Hepatocyte (in vitro differentiated cells): Measurements from ENCODE around the gene PTPRM. TPM values are rescaled to one million over a fixed set of nuclear protein-coding genes. Genes with fewer than 3 reads are reported as not detected.

ENCODE experiments used
- DNase-seq: peaks from one replicate; pipeline ENCODE4 v3.0.0-alpha.2; 2016; ENCODE audit warnings: low spot score
- H2AFZ ChIP-seq: fragments of 200-600 bp; sonication (generic); 2 replicates; pipeline ENCODE4 v1.6.0; 2016; ENCODE audit warnings: antibody characterized with exemption, mild to moderate bottlenecking
- H3K27ac ChIP-seq: fragments of 200-600 bp; sonication (generic); 2 replicates; pipeline ENCODE4 v1.5.1; 2016; ENCODE audit warnings: mild to moderate bottlenecking
- H3K27me3 ChIP-seq: fragments of 200-600 bp; sonication (generic); 2 replicates; pipeline ENCODE4 v1.6.1; 2016
- H3K36me3 ChIP-seq: fragments of 200-600 bp; sonication (generic); replicated peaks from 2 replicates; pipeline ENCODE4 v1.5.1; 2016; ENCODE audit warnings: low read depth; ENCODE audit not compliant: insufficient read depth
- H3K4me1 ChIP-seq: fragments of 200-600 bp; sonication (generic); 2 replicates; pipeline ENCODE4 v1.5.1; 2016; ENCODE audit warnings: mild to moderate bottlenecking, moderate library complexity; ENCODE audit not compliant: insufficient read depth
- H3K4me2 ChIP-seq: fragments of 200-600 bp; sonication (generic); 2 replicates; pipeline ENCODE4 v1.6.0; 2016
- H3K4me3 ChIP-seq: fragments of 200-600 bp; sonication (generic); 2 replicates; pipeline ENCODE4 v1.5.1; 2016; ENCODE audit warnings: mild to moderate bottlenecking
- H3K79me2 ChIP-seq: fragments of 200-600 bp; sonication (generic); 2 replicates; pipeline ENCODE4 v1.6.0; 2017; ENCODE audit warnings: mild to moderate bottlenecking
- H3K9me2 ChIP-seq: fragments of 200-600 bp; sonication (generic); replicated peaks from 2 replicates; pipeline ENCODE4 v1.6.0; 2017; ENCODE audit warnings: mild to moderate bottlenecking; ENCODE audit not compliant: insufficient read depth
- H3K9me3 ChIP-seq: fragments of 200-600 bp; sonication (generic); 2 replicates; pipeline ENCODE4 v1.5.1; 2016; ENCODE audit warnings: low read depth, mild to moderate bottlenecking
- H4K20me1 ChIP-seq: fragments of 200-600 bp; sonication (generic); 2 replicates; pipeline ENCODE4 v1.6.0; 2016; ENCODE audit warnings: mild to moderate bottlenecking; ENCODE audit not compliant: insufficient read depth, poor library complexity, severe bottlenecking
- CTCF ChIP-seq: fragments of 200-600 bp; sonication (generic); IDR thresholded peaks from 2 replicates; pipeline ENCODE4 v1.5.1; 2016; ENCODE audit warnings: antibody characterized with exemption, mild to moderate bottlenecking; ENCODE audit not compliant: poor library complexity
- EZH2 ChIP-seq: fragments of 200-600 bp; sonication (generic); IDR thresholded peaks from 2 replicates; pipeline ENCODE4 v1.6.1; 2016; ENCODE audit warnings: antibody characterized with exemption, mild to moderate bottlenecking, borderline replicate concordance
- EZH2phosphoT487 ChIP-seq: fragments of 200-600 bp; sonication (generic); IDR thresholded peaks from one replicate; pipeline ENCODE4 v1.6.1; 2018; ENCODE audit warnings: antibody characterized with exemption, mild to moderate bottlenecking, low read depth, moderate library complexity; ENCODE audit not compliant: unreplicated experiment, severe bottlenecking
- WGBS: methylation state at CpG from one replicate; pipeline ENCODE4 v1.1.6; 2016; ENCODE audit warnings: low lambda C conversion rate; ENCODE audit errors: missing lambda C conversion rate; 5-methylcytosine and 5-hydroxymethylcytosine counted together
- polyA plus RNA-seq: library from polyadenylated mRNA; unstranded; fragments of >200 nt; fragmentation: Nextera tagmentation; extraction: Ambion mirVana; gene quantifications from 2 replicates; pipeline ENCODE4 v1.2.1, GENCODE V29; 2016
- total RNA-seq: library from RNA; depleted of rRNA; stranded (reverse); fragments of >200 nt; gene quantifications from 2 replicates; pipeline ENCODE4 v1.2.3, GENCODE V29; 2014

The PTPRM gene
- total and polyA plus RNA-seq, 2 experiments from 2014 or later: 26.1 to 47.4 TPM

DNA sequence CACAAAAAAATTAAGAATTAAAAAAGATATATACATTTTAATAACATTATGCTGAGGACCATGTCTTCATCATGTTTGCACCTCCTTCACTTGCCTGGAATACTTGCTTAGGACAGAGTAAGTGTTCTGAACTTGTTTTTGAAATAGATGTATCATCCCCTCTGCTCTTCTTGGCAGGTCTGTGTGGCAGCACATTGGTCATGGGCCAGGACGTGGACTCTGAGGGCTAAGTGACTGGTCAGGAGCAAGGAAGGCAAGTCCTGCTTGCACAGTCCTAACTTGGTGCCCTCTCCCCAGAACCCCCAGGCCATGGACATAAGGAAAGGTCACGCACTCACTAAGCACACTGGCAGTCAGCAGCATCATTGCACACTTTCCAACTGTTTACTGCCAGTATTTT lies 95.8 kb downstream of the PTPRM start:
- no peaks in the 10 kb centered on the region for H3K27me3 ChIP-seq
- no peak for TF ChIP-seq CTCF
- no peak for TF ChIP-seq EZH2
- TF ChIP-seq EZH2phosphoT487: no peak
- peaks cover 10% of the 10 kb centered on the region for H3K79me2 ChIP-seq
- peaks cover 7% of the 10 kb centered on the region for H3K4me1 ChIP-seq
- no peak overlapping the region for H3K4me3 ChIP-seq
- H3K27ac ChIP-seq: no peak overlapping the region
- no peaks in the 10 kb centered on the region for H3K36me3 ChIP-seq
- H3K9me3 ChIP-seq: no peaks in the 10 kb centered on the region
- 96% methylated on average over 2 of the region's 2 CpGs for WGBS
- no peaks in the 10 kb centered on the region for H3K9me2 ChIP-seq
- H4K20me1 ChIP-seq: no peaks in the 10 kb centered on the region
- H2AFZ ChIP-seq: no peak overlapping the region
- no peak overlapping the region for H3K4me2 ChIP-seq
- DNase-seq: no peak

DNA sequence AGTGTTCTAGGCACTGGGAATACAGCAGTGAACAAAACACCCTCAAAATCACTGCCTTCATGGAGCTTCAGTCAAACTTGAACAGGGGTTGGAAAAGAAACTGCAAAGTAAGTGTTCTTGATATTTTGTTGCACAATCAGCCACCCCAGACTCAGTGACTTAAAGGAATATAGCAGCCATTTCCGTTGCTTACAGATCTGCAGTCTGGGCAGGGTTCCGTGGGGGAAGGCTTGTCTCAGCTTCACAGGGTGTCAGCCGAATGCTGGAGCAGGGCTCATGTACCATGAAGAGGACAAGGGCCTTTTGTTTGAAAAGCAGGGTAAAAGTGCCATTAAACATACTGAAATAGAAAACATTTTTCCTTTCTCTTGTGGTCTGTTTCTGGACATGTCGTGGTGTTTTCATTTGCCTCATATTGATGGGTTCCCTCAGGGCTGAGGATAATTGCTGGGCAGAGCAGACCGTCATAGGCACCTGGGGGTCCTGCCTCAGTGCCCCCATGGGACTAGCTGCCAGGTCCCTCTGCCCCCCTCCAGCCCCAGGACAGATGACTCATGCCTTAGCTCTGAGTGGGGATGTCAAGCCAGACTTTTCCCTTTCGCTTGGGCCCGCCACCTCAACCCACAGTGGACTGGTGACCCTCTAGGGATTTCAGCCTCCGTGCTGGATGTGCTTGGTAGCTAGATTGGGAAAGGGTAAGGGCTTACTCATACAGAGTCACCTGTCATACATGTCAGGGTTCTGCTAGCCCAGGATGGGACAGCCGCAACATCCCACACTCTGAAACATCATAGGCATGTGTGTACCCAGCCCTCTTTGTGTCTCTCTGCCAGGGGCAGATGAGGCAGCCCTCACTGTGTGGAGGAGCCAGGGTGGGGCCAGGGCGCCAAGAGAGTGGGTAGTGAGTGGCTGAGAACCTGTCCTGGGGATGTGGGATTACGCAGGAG lies 96.5 kb downstream of the PTPRM start:
- no peak for TF ChIP-seq CTCF
- no peak for TF ChIP-seq EZH2phosphoT487
- TF ChIP-seq EZH2: no peak
- Histone ChIP-seq H3K4me3 (no peak overlapping the region), H3K9me2 (no peaks in the 10 kb centered on the region), H3K4me1 (peaks cover 2% of the 10 kb centered on the region), H3K27me3 (no peaks in the 10 kb centered on the region), H3K27ac (no peak overlapping the region), H3K4me2 (no peak overlapping the region), H3K9me3 (no peaks in the 10 kb centered on the region), H3K36me3 (no peaks in the 10 kb centered on the region), H3K79me2 (peaks cover 10% of the 10 kb centered on the region), H2AFZ (no peak overlapping the region), H4K20me1 (no peaks in the 10 kb centered on the region)
- WGBS: 86% methylated on average over 11 of the region's 11 CpGs
- no peak for DNase-seq

GRCh38 chr18:7666195-7666776 lies 99.2 kb downstream of the PTPRM start:
- Histone ChIP-seq H3K9me3 (no peaks in the 10 kb centered on the region), H3K4me1 (no peaks in the 10 kb centered on the region), H3K4me2 (no peak overlapping the region), H4K20me1 (no peaks in the 10 kb centered on the region), H3K27me3 (no peaks in the 10 kb centered on the region), H2AFZ (no peak overlapping the region), H3K9me2 (no peaks in the 10 kb centered on the region), H3K27ac (no peak overlapping the region), H3K4me3 (no peak overlapping the region), H3K79me2 (no peaks in the 10 kb centered on the region), H3K36me3 (no peaks in the 10 kb centered on the region)
- DNase-seq: no peak
- WGBS: 47% methylated on average over 4 of the region's 4 CpGs
- no peak for TF ChIP-seq CTCF
